Activated T-cell treated with anti-CD3 and anti-CD28 coated beads, Interleukin-2, amount 50 U/mL, for 24 hours (primary cell): ENCODE measurements around the gene ZNF423.

ENCODE experiments used
- DNase-seq: peaks from one replicate; pipeline ENCODE4 v3.0.0-alpha.2; 2020
- H3K27ac Mint-ChIP-seq: 2 replicates; pipeline ENCODE4 v1.8.0; 2020; ENCODE audit warnings: mild to moderate bottlenecking, mixed read lengths
- H3K27me3 Mint-ChIP-seq: 2 replicates; pipeline ENCODE4 v1.8.0; 2020; ENCODE audit warnings: mixed read lengths
- H3K36me3 Mint-ChIP-seq: 2 replicates; pipeline ENCODE4 v1.8.0; 2020; ENCODE audit warnings: low read depth, mixed read lengths
- H3K4me1 Mint-ChIP-seq: 2 replicates; pipeline ENCODE4 v1.8.0; 2020; ENCODE audit warnings: low read depth, mixed read lengths
- H3K4me3 Mint-ChIP-seq: 2 replicates; pipeline ENCODE4 v1.8.0; 2020; ENCODE audit warnings: mild to moderate bottlenecking, moderate library complexity, mixed read lengths
- H3K9me3 Mint-ChIP-seq: 2 replicates; pipeline ENCODE4 v1.8.0; 2020; ENCODE audit warnings: mixed read lengths

Gene ZNF423

DNA sequence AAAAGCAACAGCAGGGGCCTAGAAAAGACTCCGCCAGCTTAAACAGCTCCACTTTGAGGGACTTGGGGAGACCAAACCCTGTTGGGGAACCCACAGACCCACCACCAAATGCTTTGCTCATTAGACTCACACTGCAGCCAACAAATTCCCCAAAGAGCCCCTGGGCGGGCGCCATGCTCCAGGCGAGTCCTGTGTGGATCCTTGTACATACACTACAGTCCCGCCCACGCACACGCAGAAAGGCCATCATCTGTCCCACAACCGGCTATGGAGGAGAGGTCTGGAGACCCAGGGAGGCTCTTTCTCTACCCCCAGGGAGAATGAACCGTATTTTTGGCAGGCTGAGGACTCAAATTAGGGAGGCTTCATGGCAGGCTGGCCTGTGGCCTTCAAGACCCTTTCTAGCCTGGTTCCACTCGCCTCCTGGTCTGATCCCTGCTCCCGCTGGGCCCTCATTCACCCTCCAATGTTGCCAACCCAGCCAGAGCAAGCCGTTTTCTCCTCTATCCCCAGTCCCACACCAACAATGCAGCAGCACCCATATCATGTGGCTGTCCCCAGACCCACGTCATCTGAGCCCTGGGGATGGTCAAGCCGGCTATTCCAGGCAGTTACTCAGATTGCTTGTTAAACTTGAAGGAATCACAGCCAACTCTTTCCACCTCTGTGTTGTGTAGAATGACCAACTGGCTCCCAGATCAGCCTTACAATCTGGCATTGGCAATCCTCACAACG lies 27.2 kb downstream of the ZNF423 start:
- Mint-ChIP-seq H3K36me3 (no peaks in the 10 kb centered on the region), H3K9me3 (no peaks in the 10 kb centered on the region), H3K4me1 (no peaks in the 10 kb centered on the region), H3K4me3 (no peak overlapping the region), H3K27me3 (peaks cover 13% of the 10 kb centered on the region), H3K27ac (no peak overlapping the region)
- DNase-seq: no peak

DNA sequence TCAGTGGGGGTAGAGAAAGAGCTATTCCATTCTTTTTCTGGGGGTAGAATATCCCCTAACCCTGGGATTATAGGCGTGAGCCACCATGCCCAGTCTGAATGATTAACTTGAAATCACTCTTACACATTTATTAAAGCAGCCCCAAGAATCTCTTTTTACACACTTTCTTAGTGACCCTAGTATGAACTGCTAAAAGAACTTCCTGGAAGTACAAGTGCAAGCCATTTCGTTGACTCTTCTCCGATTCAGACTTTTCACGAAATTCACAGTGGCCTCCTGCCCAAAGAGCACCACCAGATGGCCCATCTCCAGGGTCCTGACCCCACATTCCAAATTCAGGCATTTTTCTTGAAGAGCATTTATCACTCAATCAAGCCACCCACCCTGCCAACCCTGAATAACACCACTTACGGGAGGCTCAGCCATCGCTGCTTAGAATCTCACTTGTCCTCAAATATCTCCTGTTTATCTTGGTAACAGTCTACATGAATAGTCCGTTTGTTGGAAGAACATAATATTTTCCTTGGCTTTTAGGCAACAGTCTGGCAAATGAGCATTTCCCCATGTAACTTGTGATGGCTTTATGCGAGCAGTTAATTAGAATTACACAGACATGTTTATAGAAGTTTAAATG lies 28.0 kb downstream of the ZNF423 start:
- H3K27ac Mint-ChIP-seq: no peak overlapping the region
- H3K9me3 Mint-ChIP-seq: no peaks in the 10 kb centered on the region
- H3K4me1 Mint-ChIP-seq: no peaks in the 10 kb centered on the region
- H3K36me3 Mint-ChIP-seq: no peaks in the 10 kb centered on the region
- no peak overlapping the region for H3K4me3 Mint-ChIP-seq
- no peak for DNase-seq
- H3K27me3 Mint-ChIP-seq: peaks cover 19% of the 10 kb centered on the region

- H3K36me3 Mint-ChIP-seq: no peaks in the 10 kb centered on the region
- DNase-seq: no peak
- no peaks in the 10 kb centered on the region for H3K9me3 Mint-ChIP-seq
- H3K27me3 Mint-ChIP-seq: peaks cover 23% of the 10 kb centered on the region
- no peak overlapping the region for H3K4me3 Mint-ChIP-seq
- H3K4me1 Mint-ChIP-seq: no peaks in the 10 kb centered on the region
- no peak overlapping the region for H3K27ac Mint-ChIP-seq
These were observed 29.4 kb downstream of the ZNF423 start for GRCh38 chr16:49826515-49826914.

GRCh38 chr16:49825041-49825440 lies 30.9 kb downstream of the ZNF423 start:
- Mint-ChIP-seq H3K27me3 (peaks cover 16% of the 10 kb centered on the region), H3K4me1 (no peaks in the 10 kb centered on the region), H3K27ac (no peak overlapping the region), H3K36me3 (no peaks in the 10 kb centered on the region), H3K4me3 (no peak overlapping the region), H3K9me3 (no peaks in the 10 kb centered on the region)
- no peak for DNase-seq

- H3K27me3 Mint-ChIP-seq: peaks cover 16% of the 10 kb centered on the region
- no peak for DNase-seq
- H3K27ac Mint-ChIP-seq: no peak overlapping the region
- no peak overlapping the region for H3K4me3 Mint-ChIP-seq
- H3K36me3 Mint-ChIP-seq: no peaks in the 10 kb centered on the region
- H3K9me3 Mint-ChIP-seq: no peaks in the 10 kb centered on the region
- H3K4me1 Mint-ChIP-seq: no peaks in the 10 kb centered on the region
These were observed 31.3 kb downstream of the ZNF423 start for GRCh38 chr16:49824593-49824992.

DNA sequence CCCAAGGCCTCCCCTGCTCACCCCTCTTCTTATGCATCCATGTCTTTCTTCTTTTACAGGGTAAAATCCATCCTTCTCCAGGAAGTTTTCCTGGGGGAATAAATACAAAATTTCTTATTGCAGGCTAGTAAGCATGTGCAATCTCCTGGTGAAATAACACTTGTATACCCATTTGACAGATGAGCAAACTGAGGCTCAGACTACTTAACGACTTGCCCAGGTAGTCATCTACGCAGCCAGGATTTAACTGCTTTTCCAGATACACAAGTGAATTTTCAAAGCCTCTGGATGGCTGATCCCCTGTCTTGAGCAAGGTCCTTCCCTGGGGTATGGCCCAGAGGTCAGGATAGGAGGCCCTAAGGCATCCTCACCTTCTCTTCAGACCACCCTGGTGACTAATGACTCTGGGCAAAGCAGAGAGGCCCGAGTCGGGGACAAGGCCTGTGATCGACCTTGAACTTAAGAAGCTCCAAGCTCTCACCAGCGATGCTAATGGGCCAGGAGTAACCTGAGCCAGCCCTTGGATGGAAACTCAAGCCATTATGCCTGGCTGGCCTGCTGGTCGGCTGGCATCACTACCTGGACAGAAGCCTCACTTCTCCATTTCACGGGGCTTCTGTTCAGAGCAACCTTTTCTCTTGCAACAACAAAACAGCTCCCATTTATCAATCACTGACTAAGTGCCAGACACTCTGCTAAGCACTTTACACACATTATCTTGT lies 33.1 kb downstream of the ZNF423 start:
- DNase-seq: no peak

DNA sequence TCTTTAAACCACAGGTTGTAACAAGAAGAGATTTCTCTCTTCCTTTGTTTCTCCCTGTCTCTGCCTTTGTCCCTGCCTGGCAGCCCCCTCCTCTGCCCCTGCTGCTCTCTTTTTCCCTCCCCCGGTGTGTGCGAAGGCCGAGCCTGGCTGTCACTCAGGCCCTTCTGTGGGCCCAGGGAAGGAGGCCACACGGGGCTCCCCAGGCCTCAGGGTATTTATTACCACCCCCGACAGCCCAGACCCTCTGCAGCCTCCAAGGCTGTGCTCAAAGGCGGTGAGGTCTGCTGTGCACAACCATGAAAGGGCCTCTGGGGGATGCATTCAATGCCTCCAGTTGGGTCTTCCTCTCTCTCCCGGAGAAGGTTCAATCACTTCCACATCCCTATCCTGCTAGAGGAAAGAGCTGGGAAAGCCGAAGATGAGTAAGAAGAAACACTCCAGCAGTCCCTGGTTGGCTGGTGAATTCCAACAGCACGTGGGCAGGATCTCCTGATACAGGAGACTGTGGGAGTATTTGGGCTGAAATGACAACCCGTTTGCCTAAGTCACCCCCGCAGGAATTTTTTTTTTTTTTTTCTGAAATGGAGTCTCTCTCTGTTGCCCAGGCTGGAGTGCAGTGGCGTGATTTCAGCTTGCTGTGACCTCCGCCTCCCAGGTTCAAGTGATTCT lies 34.2 kb downstream of the ZNF423 start:
- H3K36me3 Mint-ChIP-seq: no peaks in the 10 kb centered on the region
- H3K4me1 Mint-ChIP-seq: no peaks in the 10 kb centered on the region
- DNase-seq: no peak
- H3K9me3 Mint-ChIP-seq: no peaks in the 10 kb centered on the region
- H3K27ac Mint-ChIP-seq: no peak overlapping the region
- peaks cover 11% of the 10 kb centered on the region for H3K27me3 Mint-ChIP-seq
- no peak overlapping the region for H3K4me3 Mint-ChIP-seq

More for the DNA sequence above, 33.1 kb downstream of the ZNF423 start:
- H3K36me3 Mint-ChIP-seq: no peaks in the 10 kb centered on the region
- H3K4me3 Mint-ChIP-seq: no peak overlapping the region
- no peak overlapping the region for H3K27ac Mint-ChIP-seq
- no peaks in the 10 kb centered on the region for H3K4me1 Mint-ChIP-seq
- H3K27me3 Mint-ChIP-seq: peaks cover 14% of the 10 kb centered on the region
- H3K9me3 Mint-ChIP-seq: no peaks in the 10 kb centered on the region

GRCh38 chr16:49821156-49821555 lies 34.8 kb downstream of the ZNF423 start:
- Mint-ChIP-seq H3K9me3 (no peaks in the 10 kb centered on the region), H3K4me1 (no peaks in the 10 kb centered on the region), H3K4me3 (no peak overlapping the region), H3K27ac (no peak overlapping the region), H3K27me3 (peaks cover 11% of the 10 kb centered on the region), H3K36me3 (no peaks in the 10 kb centered on the region)
- DNase-seq: no peak

- no peaks in the 10 kb centered on the region for H3K4me1 Mint-ChIP-seq
- no peaks in the 10 kb centered on the region for H3K36me3 Mint-ChIP-seq
- no peaks in the 10 kb centered on the region for H3K9me3 Mint-ChIP-seq
- no peak for DNase-seq
- H3K27ac Mint-ChIP-seq: no peak overlapping the region
- peaks cover 4% of the 10 kb centered on the region for H3K27me3 Mint-ChIP-seq
- no peak overlapping the region for H3K4me3 Mint-ChIP-seq
These were observed 38.0 kb downstream of the ZNF423 start for GRCh38 chr16:49817754-49818507.

GRCh38 chr16:49816875-49817274 lies 39.0 kb downstream of the ZNF423 start:
- H3K4me3 Mint-ChIP-seq: no peak overlapping the region
- no peaks in the 10 kb centered on the region for H3K36me3 Mint-ChIP-seq
- peaks cover 3% of the 10 kb centered on the region for H3K27me3 Mint-ChIP-seq
- DNase-seq: no peak
- H3K4me1 Mint-ChIP-seq: no peaks in the 10 kb centered on the region
- H3K9me3 Mint-ChIP-seq: no peaks in the 10 kb centered on the region
- H3K27ac Mint-ChIP-seq: no peak overlapping the region

GRCh38 chr16:49811644-49812334 lies 44.1 kb downstream of the ZNF423 start:
- Mint-ChIP-seq H3K4me1 (no peaks in the 10 kb centered on the region), H3K27me3 (no peaks in the 10 kb centered on the region), H3K36me3 (no peaks in the 10 kb centered on the region), H3K9me3 (no peaks in the 10 kb centered on the region), H3K27ac (no peak overlapping the region), H3K4me3 (no peak overlapping the region)
- DNase-seq: no peak

GRCh38 chr16:49810831-49811230 lies 45.1 kb downstream of the ZNF423 start:
- Mint-ChIP-seq H3K27me3 (no peaks in the 10 kb centered on the region), H3K27ac (no peak overlapping the region), H3K36me3 (no peaks in the 10 kb centered on the region), H3K9me3 (no peaks in the 10 kb centered on the region), H3K4me3 (no peak overlapping the region), H3K4me1 (no peaks in the 10 kb centered on the region)
- no peak for DNase-seq

DNA sequence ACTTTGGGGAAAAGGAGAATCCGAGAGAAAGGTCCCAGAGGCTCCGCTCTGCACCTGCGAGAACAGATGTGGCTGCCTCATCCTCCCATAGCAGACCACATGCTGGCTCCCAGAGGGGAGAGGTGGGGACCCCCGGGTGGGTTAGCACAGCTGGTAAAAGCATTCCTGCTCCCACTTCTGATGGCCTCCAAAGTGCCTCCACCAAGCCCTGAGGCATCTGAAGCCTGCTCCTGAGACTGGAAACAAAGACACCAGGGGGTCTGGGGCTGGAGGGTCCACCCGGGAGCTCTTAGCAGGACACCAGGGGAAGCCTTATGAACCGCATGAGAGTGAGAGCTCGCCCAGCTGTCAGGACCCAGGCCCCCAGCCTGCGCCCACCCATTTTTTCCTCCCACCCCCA lies 46.4 kb downstream of the ZNF423 start:
- H3K9me3 Mint-ChIP-seq: no peaks in the 10 kb centered on the region
- no peak overlapping the region for H3K27ac Mint-ChIP-seq
- H3K4me3 Mint-ChIP-seq: no peak overlapping the region
- no peaks in the 10 kb centered on the region for H3K27me3 Mint-ChIP-seq
- no peaks in the 10 kb centered on the region for H3K36me3 Mint-ChIP-seq
- DNase-seq: no peak
- H3K4me1 Mint-ChIP-seq: no peaks in the 10 kb centered on the region

GRCh38 chr16:49809062-49809461 lies 46.9 kb downstream of the ZNF423 start:
- no peaks in the 10 kb centered on the region for H3K4me1 Mint-ChIP-seq
- H3K4me3 Mint-ChIP-seq: no peak overlapping the region
- no peak for DNase-seq
- H3K27me3 Mint-ChIP-seq: no peaks in the 10 kb centered on the region
- no peak overlapping the region for H3K27ac Mint-ChIP-seq
- no peaks in the 10 kb centered on the region for H3K36me3 Mint-ChIP-seq
- no peaks in the 10 kb centered on the region for H3K9me3 Mint-ChIP-seq
